SU-DHL-6 (cell line): Measurements from ENCODE around the gene CRKL.

Source experiments
- H2AFZ ChIP-seq: fragments of 200-600 bp; sonication (generic); 2 replicates; pipeline ENCODE4 v1.6.1; 2014; ENCODE audit warnings: low read depth, mild to moderate bottlenecking, moderate library complexity, mixed read lengths, antibody characterized with exemption, low read length; ENCODE audit not compliant: severe bottlenecking
- H3F3A ChIP-seq: fragments of 200-600 bp; shearing (Covaris generic); 2 replicates; pipeline ENCODE4 v1.6.0; 2016; ENCODE audit warnings: antibody characterized with exemption, mild to moderate bottlenecking; ENCODE audit not compliant: insufficient read depth
- H3K27ac ChIP-seq: fragments of 200-600 bp; sonication (generic); 2 replicates; pipeline ENCODE4 v1.5.1; 2016; ENCODE audit warnings: low read depth, mild to moderate bottlenecking, low read length, moderate library complexity, mixed read lengths
- H3K27me3 ChIP-seq: fragments of 200-600 bp; sonication (generic), shearing (Covaris generic); 2 replicates; pipeline ENCODE4 v1.6.0; 2014; ENCODE audit warnings: mild to moderate bottlenecking, low read length
- H3K36me3 ChIP-seq: fragments of 200-600 bp; sonication (generic); 2 replicates; pipeline ENCODE4 v1.6.1; 2014; ENCODE audit warnings: mild to moderate bottlenecking, low read length, mixed read lengths
- H3K4me2 ChIP-seq: fragments of 300-600, 200-600 bp; shearing (Covaris generic), sonication (generic); 2 replicates; pipeline ENCODE4 v1.6.0; 2014; ENCODE audit warnings: low read length, low read depth, mild to moderate bottlenecking; ENCODE audit not compliant: poor library complexity, severe bottlenecking
- H3K4me3 ChIP-seq: fragments of 200-600 bp; sonication (generic); 2 replicates; pipeline ENCODE4 v1.5.1; 2014; ENCODE audit warnings: antibody characterized with exemption, low read length, mild to moderate bottlenecking, mixed read lengths; ENCODE audit not compliant: insufficient read depth, poor library complexity, severe bottlenecking
- H3K79me2 ChIP-seq: fragments of 200-600 bp; sonication (generic); 2 replicates; pipeline ENCODE4 v1.6.1; 2014; ENCODE audit warnings: mild to moderate bottlenecking, low read length, moderate library complexity; ENCODE audit not compliant: insufficient read depth
- H3K9ac ChIP-seq: fragments of 200-600 bp; sonication (generic); 2 replicates; pipeline ENCODE4 v1.7.0; 2014; ENCODE audit warnings: mild to moderate bottlenecking, low read length
- H3K9me2 ChIP-seq: fragments of 200-600 bp; sonication (generic); replicated peaks from 2 replicates; pipeline ENCODE4 v1.6.1; 2014; ENCODE audit warnings: low read length; ENCODE audit not compliant: insufficient read depth
- H3K9me3 ChIP-seq: fragments of 200-600 bp; sonication (generic); 2 replicates; pipeline ENCODE4 v1.6.1; 2014; ENCODE audit warnings: low read length, mixed read lengths; ENCODE audit not compliant: insufficient read depth
- H4K20me1 ChIP-seq: fragments of 200-600 bp; sonication (generic); 2 replicates; pipeline ENCODE4 v1.6.1; 2014; ENCODE audit warnings: low read depth, mild to moderate bottlenecking, antibody characterized with exemption, low read length, moderate library complexity, mixed read lengths
- EZH2phosphoT487 ChIP-seq: fragments of 200-600 bp; sonication (generic), shearing (Covaris generic); conservative IDR thresholded peaks from 2 replicates; pipeline ENCODE4 v1.6.1; 2018; ENCODE audit warnings: mild to moderate bottlenecking, antibody characterized with exemption, low read length, moderate library complexity, mixed read lengths
- TF ChIP-seq, protein P1 (sequence below): fragments of 200-600 bp; sonication (generic); IDR thresholded peaks from one replicate; pipeline ENCODE4 v1.5.1; 2017; ENCODE audit warnings: antibody characterized with exemption, mild to moderate bottlenecking, low read length, moderate library complexity; ENCODE audit not compliant: insufficient read depth, poor library complexity, severe bottlenecking

The CRKL gene

DNA sequence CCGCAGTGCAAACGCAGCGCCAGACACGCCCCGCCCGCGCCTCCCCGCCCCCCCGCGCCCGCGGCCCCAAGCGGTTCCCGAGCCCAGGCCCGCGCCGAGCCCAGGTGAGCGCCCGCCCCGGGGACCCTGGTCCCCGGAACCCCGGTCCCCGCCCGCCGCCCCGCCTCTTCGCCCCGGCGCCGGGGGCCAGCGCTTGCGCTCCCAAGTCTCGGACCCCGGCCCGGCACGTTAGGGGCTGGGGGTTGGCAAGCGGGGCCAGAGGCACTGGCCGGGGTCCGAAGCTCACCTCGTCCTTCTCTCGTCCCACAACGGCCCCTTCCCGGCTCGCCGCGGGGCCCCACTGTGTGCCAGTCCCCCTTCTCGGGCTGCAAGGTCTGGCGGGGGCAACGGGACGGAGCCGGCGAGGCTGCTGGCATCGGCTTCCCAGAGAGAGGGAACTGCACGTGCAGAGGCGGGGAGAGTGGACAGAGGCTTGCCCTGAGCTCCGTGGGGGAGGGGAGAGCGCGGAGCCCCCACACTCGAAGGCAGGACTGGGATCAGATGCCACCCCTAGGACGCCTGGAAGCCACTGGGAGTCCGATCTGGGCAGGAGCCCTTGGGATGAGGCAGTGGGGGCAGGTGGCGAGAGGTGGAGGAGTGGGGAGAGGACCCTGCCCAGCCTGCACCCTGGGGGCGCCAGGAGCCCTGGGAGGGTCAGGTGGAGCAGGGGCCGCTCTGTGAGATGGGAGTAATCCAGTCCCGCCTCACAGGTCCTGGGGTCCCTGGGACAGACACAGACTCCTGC is 48.1 kb downstream of the CRKL start:
- Histone ChIP-seq H3K27me3 (no peaks in the 10 kb centered on the region), H3K4me3 (no peak overlapping the region)

DNA sequence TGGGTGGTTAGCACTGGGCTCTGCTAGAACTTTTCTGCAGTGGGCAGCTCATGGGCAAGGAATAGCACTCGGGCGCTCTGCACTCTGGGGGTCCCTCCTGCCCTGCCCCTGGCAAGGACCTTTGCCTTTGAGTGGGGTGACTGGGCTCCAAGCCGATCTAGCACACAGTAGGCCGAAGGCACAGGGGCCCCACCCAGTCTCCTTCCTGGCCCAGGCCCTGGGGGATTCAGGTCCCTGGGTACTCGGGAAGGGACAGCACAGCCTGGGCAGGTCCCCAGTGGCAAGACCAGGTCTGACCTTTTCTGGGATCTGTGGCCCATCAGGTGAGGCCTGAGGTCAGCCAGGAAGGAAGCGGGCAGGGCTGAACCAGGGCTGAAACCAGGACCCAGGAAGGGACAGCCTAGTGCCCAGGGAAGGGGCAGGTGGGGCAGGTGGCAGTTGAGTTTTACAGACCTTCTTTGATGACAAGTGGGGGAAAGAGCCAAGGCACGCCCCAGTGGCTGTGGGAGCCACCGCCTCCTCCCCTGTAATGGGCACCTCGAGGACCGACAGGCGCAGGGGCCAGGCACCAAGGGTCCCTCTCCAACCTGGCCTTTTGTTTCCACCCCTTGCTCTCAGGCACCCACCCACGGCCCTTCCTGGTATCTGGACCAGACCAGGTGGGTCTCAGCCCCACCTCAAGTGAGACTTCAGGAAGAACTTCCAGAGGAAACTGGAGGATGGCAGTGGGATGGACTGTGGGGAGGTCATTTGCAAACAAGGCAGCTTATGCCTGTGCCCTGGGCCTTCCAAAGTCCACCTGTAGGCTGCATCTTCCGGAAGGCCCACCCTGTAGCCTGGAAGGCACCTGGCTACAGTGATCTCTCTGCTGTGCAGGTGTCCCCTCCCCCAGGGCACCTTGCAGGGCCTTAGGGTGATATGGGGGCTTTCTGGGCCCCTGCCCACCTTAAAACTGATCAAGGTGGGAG is 49.0 kb downstream of the CRKL start:
- Histone ChIP-seq H3K4me2 (no peak overlapping the region), H2AFZ (no peak overlapping the region), H4K20me1 (no peaks in the 10 kb centered on the region), H3K27ac (no peak overlapping the region), H3K36me3 (no peaks in the 10 kb centered on the region), H3K79me2 (no peaks in the 10 kb centered on the region), H3K9me3 (no peaks in the 10 kb centered on the region), H3K27me3 (no peaks in the 10 kb centered on the region), H3K9me2 (no peaks in the 10 kb centered on the region), H3K9ac (no peak overlapping the region), H3F3A (no peaks in the 10 kb centered on the region), H3K4me3 (no peak overlapping the region)
- TF ChIP-seq, protein P1, sequence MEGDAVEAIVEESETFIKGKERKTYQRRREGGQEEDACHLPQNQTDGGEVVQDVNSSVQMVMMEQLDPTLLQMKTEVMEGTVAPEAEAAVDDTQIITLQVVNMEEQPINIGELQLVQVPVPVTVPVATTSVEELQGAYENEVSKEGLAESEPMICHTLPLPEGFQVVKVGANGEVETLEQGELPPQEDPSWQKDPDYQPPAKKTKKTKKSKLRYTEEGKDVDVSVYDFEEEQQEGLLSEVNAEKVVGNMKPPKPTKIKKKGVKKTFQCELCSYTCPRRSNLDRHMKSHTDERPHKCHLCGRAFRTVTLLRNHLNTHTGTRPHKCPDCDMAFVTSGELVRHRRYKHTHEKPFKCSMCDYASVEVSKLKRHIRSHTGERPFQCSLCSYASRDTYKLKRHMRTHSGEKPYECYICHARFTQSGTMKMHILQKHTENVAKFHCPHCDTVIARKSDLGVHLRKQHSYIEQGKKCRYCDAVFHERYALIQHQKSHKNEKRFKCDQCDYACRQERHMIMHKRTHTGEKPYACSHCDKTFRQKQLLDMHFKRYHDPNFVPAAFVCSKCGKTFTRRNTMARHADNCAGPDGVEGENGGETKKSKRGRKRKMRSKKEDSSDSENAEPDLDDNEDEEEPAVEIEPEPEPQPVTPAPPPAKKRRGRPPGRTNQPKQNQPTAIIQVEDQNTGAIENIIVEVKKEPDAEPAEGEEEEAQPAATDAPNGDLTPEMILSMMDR, result no peak
- no peak for TF ChIP-seq EZH2phosphoT487

More for the DNA sequence above, 48.1 kb downstream of the CRKL start:
- Histone ChIP-seq H4K20me1 (no peaks in the 10 kb centered on the region), H3K79me2 (no peaks in the 10 kb centered on the region), H3K4me2 (no peak overlapping the region), H3K36me3 (no peaks in the 10 kb centered on the region), H3K9me2 (no peaks in the 10 kb centered on the region), H3F3A (no peaks in the 10 kb centered on the region), H3K27ac (no peak overlapping the region), H3K9ac (no peak overlapping the region), H2AFZ (no peak overlapping the region), H3K9me3 (no peaks in the 10 kb centered on the region)
- TF ChIP-seq, protein P1, result no peak
- TF ChIP-seq EZH2phosphoT487, result no peak

DNA sequence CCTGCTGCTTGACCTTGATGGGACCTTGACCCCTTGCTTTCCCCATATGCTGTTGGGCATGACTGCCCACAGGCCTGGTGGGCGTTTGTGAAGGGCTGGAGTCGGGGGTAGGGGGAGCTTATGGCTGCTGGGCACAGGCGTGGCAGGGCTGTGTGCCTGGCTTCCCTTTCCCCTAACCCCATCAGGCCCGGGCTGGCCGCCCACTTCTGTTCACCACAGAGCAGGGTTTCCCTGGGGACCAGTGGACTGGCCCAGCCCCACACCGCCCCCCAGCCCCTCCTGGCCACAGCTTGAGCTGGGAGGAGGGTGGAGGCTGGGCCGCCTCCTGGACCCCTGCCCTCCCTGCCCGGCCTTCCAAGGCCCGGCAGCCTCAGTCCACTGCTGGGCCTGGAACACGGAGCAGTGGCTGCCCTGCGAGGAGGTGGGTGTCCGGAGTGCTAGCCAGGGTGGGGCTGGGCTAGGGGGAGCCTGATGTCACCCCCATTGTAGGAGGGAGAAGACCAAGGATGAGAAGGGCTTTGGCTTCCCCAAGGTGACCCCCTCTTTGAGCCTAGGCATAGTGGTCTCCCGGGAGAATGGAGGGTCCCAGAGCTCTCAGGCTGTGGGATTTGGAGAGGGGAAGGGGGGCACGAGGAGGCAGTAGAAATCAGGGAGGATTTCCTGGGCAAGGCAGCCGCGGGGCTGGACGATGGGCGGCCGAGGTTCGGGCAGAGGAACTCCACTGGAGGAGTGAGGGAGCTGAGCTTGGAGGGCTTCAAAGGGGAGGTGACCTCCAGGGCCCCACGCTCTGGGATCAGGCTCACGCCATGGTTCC is 49.9 kb downstream of the CRKL start, which contains the start of gene AIFM3:
Gene AIFM3 (plus strand): TSS at position 373 of the 814 bp plus-strand sequence. CDS start 690 bp downstream, outside the sequence.
- H3K4me3 ChIP-seq, result no peak within 1 kb of the TSS
- no peaks in the 10 kb centered on the region for H4K20me1 ChIP-seq
- no peaks in the 10 kb centered on the region for H3F3A ChIP-seq
- H2AFZ ChIP-seq, result no peak within 1 kb of the TSS
- H3K9ac ChIP-seq, result no peak within 1 kb of the TSS
- no peaks in the 10 kb centered on the region for H3K36me3 ChIP-seq
- H3K27me3 ChIP-seq, result no peaks in the 10 kb centered on the region
- H3K9me2 ChIP-seq, result no peaks in the 10 kb centered on the region
- H3K27ac ChIP-seq, result no peak within 1 kb of the TSS
- TF ChIP-seq EZH2phosphoT487, result no peak
- TF ChIP-seq, protein P1, result no peak
- H3K9me3 ChIP-seq, result no peaks in the 10 kb centered on the region
- no peak within 1 kb of the TSS for H3K4me2 ChIP-seq
- H3K79me2 ChIP-seq, result no peaks in the 10 kb centered on the region
